ENCODE data around the gene SACS. TPM values are rescaled to one million over a fixed set of nuclear protein-coding genes. Genes with fewer than 3 reads are reported as not detected.

Gene SACS
- total RNA-seq, 1 experiment from 2014 or later = 33.4 TPM

- no TSS peak for BruUV-seq (replicated peaks)
- Histone ChIP-seq H3K4me2 (ENCODE audit: low read length) (no peak overlapping the region), H3K9me2 (ENCODE audit: insufficient read depth) (no peaks in the 10 kb centered on the region), H3K4me3 (replicated peaks in 1 of 2; ENCODE audit: low read depth in 1 of 2, low read length in 2 of 2) (no peak overlapping the region), H3K9ac (ENCODE audit: low read length) (no peak overlapping the region), H4K20me1 (ENCODE audit: insufficient read depth) (no peaks in the 10 kb centered on the region), H3K36me3 (ENCODE audit: control insufficient read depth in 1 of 2, insufficient read depth in 2 of 2, low read length in 2 of 2) (peaks cover 30 to 49% of the 10 kb centered on the region in 2 experiments; a peak in 3 of 4 replicates), H3K79me2 (ENCODE audit: insufficient read depth, low read length) (no peaks in the 10 kb centered on the region), H2AFZ (ENCODE audit: low read depth, low read length, poor library complexity, severe bottlenecking) (no peak overlapping the region), H3K4me1 (ENCODE audit: control insufficient read depth in 1 of 2, insufficient read depth in 2 of 2, low read length in 2 of 2) (no peaks in the 10 kb centered on the region), H3K9me3 (ENCODE audit: control insufficient read depth in 1 of 2, insufficient read depth in 1 of 2, low read depth in 1 of 2, low read length in 2 of 2) (no peaks in the 10 kb centered on the region), H3K27ac (ENCODE audit: low read depth, low read length) (no peak overlapping the region), H3K27me3 (ENCODE audit: insufficient read depth, low read length) (no peaks in the 10 kb centered on the region)
- intact Hi-C loops (cut with micrococcal nuclease) = no loop called here
- RAD21 ChIA-PET (ENCODE audit: low non-redundant PET in 1 of 2, low total read pairs in 2 of 2, uncharacterized antibody in 2 of 2, unreplicated experiment in 2 of 2) = no interaction called here
- DNase-seq (ENCODE audit: low read depth, low spot score) = no peak
- CTCF ChIA-PET = no interaction called here
- ATAC-seq = no peak
- TF ChIP-seq RAD21 (IDR thresholded peaks at IDR 0.05; ENCODE audit: low read depth) (no peak), FOSL1 (IDR thresholded peaks at IDR 0.05; ENCODE audit: low read depth) (no peak), ZNF274 (IDR thresholded peaks at IDR 0.05; ENCODE audit: low read depth, low read length) (no peak), YY1 (IDR thresholded peaks at IDR 0.05; ENCODE audit: extremely low read depth, insufficient replicate concordance, low read depth, low read length) (no peak), CEBPB (IDR thresholded peaks at IDR 0.05; ENCODE audit: low read depth) (no peak), SIN3A (IDR thresholded peaks at IDR 0.05; ENCODE audit: low read depth) (no peak), ATF3 (IDR thresholded peaks at IDR 0.05) (no peak), POLR2A (IDR thresholded peaks at IDR 0.05; ENCODE audit: borderline replicate concordance, extremely low read depth, insufficient read depth, insufficient read length) (no peak), EZH2phosphoT487 (IDR thresholded peaks at IDR 0.05; ENCODE audit: borderline replicate concordance) (no peak), JUND (IDR thresholded peaks at IDR 0.05) (no peak)
- POLR2A ChIA-PET = no interaction called here
Measured at GRCh38 chr13:23365652-23366051, 67.8 kb downstream of the SACS start.

GRCh38 chr13:23359882-23360281, 73.6 kb downstream of the SACS start:
- Histone ChIP-seq H3K27me3 (ENCODE audit: insufficient read depth, low read length) (no peaks in the 10 kb centered on the region), H3K27ac (ENCODE audit: low read depth, low read length) (no peak overlapping the region), H3K4me2 (ENCODE audit: low read length) (no peak overlapping the region), H3K36me3 (ENCODE audit: control insufficient read depth in 1 of 2, insufficient read depth in 2 of 2, low read length in 2 of 2) (peaks cover 30 to 50% of the 10 kb centered on the region in 2 experiments; a peak in 3 of 4 replicates), H2AFZ (ENCODE audit: low read depth, low read length, poor library complexity, severe bottlenecking) (no peak overlapping the region), H3K9me3 (ENCODE audit: control insufficient read depth in 1 of 2, insufficient read depth in 1 of 2, low read depth in 1 of 2, low read length in 2 of 2) (no peaks in the 10 kb centered on the region), H3K79me2 (ENCODE audit: insufficient read depth, low read length) (peaks cover 4% of the 10 kb centered on the region; the same call in 1 of the 2 replicates), H3K4me1 (ENCODE audit: control insufficient read depth in 1 of 2, insufficient read depth in 2 of 2, low read length in 2 of 2) (no peaks in the 10 kb centered on the region), H3K9me2 (ENCODE audit: insufficient read depth) (no peaks in the 10 kb centered on the region), H3K9ac (ENCODE audit: low read length) (no peak overlapping the region), H3K4me3 (replicated peaks in 1 of 2; ENCODE audit: low read depth in 1 of 2, low read length in 2 of 2) (no peak overlapping the region), H4K20me1 (ENCODE audit: insufficient read depth) (no peaks in the 10 kb centered on the region)
- CTCF ChIA-PET = interaction anchor here (1.0 kb wide), 1 partner anchor 559 kb away, joined by 5 read pairs; no protein-coding TSS in a partner anchor
- BruUV-seq (replicated peaks) = no TSS peak
- intact Hi-C loops (cut with micrococcal nuclease) = no loop called here
- no peak for ATAC-seq
- TF ChIP-seq JUND (IDR thresholded peaks at IDR 0.05) (no peak), SRF (IDR thresholded peaks at IDR 0.05; ENCODE audit: low read depth) (no peak), EGR1 (IDR thresholded peaks at IDR 0.05; ENCODE audit: low read depth) (no peak), SIN3A (IDR thresholded peaks at IDR 0.05; ENCODE audit: low read depth) (no peak)
- RAD21 ChIA-PET (ENCODE audit: low non-redundant PET in 1 of 2, low total read pairs in 2 of 2, uncharacterized antibody in 2 of 2, unreplicated experiment in 2 of 2) = no interaction called here
- POLR2A ChIA-PET = no interaction called here
- no peak for DNase-seq (ENCODE audit: low read depth, low spot score)
